PFSK-1 (cell line): ENCODE measurements around the gene HMOX2.

Experiments
- FOXP2 ChIP-seq: optimal IDR thresholded peaks from 2 replicates; pipeline ENCODE3; 2011; ENCODE audit warnings: borderline replicate concordance, control low read depth, inconsistent platforms; ENCODE audit not compliant: insufficient read depth; ENCODE audit errors: extremely low read length, extremely low read depth
- POLR2AphosphoS5 ChIP-seq: IDR thresholded peaks from 2 replicates; pipeline ENCODE4 v1.6.1; 2012; ENCODE audit warnings: low read depth, mild to moderate bottlenecking, control low read depth, low read length, moderate library complexity
- SIN3A ChIP-seq: IDR thresholded peaks from 2 replicates; pipeline ENCODE4 v1.6.1; 2012; ENCODE audit warnings: mild to moderate bottlenecking, low read length, moderate library complexity, borderline replicate concordance; ENCODE audit not compliant: insufficient read depth
- TAF1 ChIP-seq: IDR thresholded peaks from 2 replicates; pipeline ENCODE4 v1.6.1; 2012; ENCODE audit warnings: low read length, control low read depth, borderline replicate concordance; ENCODE audit not compliant: insufficient read depth
- TF ChIP-seq, protein P1 (sequence below), 2 experiments: IDR thresholded peaks; 2 replicates each; pipeline versions ENCODE4 v1.6.1 to v1.8.0; 2011 to 2012; ENCODE audit warnings: low read depth in 2 of 2, low read length in 2 of 2, control low read depth in 1 of 2, inconsistent platforms in 1 of 2, mild to moderate bottlenecking in 1 of 2, moderate library complexity in 1 of 2; ENCODE audit not compliant: insufficient read depth in 1 of 2

The HMOX2 gene

DNA sequence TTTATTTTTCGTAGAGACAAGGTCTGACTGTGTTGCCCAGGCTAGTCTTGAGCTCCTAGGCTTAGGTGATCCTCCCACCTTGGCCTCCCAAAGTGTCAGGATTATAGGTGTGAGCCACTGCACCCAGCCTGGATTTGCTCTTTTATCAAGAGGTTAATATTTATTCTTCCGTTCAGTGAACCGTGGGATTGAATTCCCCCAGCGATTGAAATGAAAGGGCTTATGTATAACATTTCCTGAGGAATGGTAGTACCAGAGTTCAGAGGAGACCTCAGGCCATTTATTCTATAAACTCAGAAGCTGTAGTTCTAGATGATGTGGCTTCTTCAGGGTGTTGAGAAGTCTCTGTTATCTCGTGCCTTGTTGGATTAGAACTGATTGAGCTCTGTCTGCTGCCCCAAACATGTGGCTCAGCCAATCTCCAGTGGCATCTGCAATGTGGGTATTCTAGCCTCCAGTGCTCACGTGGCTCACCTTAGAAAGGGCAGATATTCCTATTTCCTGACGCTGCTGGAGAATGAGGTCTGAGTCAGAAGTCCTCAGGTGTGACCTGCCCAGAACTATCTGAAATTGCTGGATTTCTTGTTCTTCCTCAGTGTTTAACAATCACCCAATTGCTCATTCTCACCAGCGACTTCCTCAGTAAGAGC lies 22.5 kb downstream of the HMOX2 start:
- no peak for TF ChIP-seq TAF1
- no peak for TF ChIP-seq FOXP2
- TF ChIP-seq POLR2AphosphoS5, result no peak
- TF ChIP-seq, protein P1, sequence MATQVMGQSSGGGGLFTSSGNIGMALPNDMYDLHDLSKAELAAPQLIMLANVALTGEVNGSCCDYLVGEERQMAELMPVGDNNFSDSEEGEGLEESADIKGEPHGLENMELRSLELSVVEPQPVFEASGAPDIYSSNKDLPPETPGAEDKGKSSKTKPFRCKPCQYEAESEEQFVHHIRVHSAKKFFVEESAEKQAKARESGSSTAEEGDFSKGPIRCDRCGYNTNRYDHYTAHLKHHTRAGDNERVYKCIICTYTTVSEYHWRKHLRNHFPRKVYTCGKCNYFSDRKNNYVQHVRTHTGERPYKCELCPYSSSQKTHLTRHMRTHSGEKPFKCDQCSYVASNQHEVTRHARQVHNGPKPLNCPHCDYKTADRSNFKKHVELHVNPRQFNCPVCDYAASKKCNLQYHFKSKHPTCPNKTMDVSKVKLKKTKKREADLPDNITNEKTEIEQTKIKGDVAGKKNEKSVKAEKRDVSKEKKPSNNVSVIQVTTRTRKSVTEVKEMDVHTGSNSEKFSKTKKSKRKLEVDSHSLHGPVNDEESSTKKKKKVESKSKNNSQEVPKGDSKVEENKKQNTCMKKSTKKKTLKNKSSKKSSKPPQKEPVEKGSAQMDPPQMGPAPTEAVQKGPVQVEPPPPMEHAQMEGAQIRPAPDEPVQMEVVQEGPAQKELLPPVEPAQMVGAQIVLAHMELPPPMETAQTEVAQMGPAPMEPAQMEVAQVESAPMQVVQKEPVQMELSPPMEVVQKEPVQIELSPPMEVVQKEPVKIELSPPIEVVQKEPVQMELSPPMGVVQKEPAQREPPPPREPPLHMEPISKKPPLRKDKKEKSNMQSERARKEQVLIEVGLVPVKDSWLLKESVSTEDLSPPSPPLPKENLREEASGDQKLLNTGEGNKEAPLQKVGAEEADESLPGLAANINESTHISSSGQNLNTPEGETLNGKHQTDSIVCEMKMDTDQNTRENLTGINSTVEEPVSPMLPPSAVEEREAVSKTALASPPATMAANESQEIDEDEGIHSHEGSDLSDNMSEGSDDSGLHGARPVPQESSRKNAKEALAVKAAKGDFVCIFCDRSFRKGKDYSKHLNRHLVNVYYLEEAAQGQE (IDR thresholded peaks at IDR 0.05; ENCODE audit: insufficient read depth in 1 of 2, low read depth in 2 of 2, low read length in 2 of 2), result no peak
- TF ChIP-seq SIN3A, result no peak

DNA sequence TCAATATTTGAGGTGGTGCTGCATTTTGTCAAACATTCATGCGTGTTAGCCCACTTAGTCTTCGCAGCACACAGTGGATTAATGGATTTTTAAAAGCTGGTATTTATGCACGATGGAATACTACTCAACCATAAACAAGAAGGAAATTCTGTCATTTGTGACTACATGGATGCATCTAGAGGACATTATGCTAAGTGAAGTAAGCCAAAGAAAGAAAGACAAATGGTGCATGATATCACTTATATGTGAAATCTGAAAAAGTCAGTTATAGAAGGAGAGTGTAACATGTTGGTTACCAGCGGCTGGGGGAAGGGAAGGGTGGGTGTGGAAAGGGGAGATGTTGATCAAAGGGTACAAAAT lies 23.0 kb downstream of the HMOX2 start:
- TF ChIP-seq TAF1, result no peak
- TF ChIP-seq FOXP2, result no peak
- no peak for TF ChIP-seq POLR2AphosphoS5
- TF ChIP-seq SIN3A, result no peak

DNA sequence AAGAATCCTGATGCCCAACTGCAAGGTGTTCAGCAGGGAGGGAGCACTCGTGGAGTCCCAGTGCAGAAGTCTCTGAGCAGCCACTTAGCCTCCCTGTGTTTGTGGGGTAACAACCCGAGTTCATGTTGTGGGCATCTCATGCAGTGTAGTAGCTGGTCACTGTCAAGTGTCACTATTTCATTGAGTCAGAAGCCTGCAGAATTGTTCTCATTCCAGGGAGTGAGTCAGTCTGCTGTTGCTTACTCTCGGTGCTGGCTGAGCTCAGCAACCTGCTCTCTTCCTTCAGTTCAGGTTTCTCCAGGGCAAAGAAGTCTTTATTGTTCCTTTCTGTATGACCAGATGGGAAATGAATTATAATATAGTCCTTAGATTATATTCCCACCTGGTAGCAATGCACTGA lies 24.1 kb downstream of the HMOX2 start:
- TF ChIP-seq SIN3A (no peak), POLR2AphosphoS5 (no peak), TAF1 (no peak), FOXP2 (no peak)
- TF ChIP-seq, protein P1 (IDR thresholded peaks at IDR 0.05; ENCODE audit: insufficient read depth in 1 of 2, low read depth in 2 of 2, low read length in 2 of 2), result no peak

DNA sequence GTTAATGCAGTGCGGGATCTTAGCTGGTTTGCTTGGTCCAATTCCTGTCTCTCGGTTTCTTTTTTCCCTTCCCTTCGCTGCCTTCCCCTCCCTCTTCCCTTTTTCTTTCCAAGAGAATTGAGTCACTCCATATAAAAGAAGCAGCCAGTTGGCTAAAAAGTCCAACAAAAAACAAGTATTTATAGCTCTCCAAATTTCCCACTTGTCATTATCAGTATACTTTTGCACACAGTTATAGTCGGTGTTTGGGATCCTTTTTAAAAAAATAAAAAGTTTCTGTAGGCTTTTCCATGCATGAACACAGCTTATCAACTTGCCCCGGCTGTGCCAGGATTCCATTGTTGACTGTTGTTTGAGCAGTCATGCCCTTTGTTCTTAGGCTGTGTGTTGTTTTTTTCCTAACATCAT lies 24.9 kb downstream of the HMOX2 start:
- TF ChIP-seq SIN3A (no peak), POLR2AphosphoS5 (no peak), FOXP2 (no peak), TAF1 (no peak)
- TF ChIP-seq, protein P1 (IDR thresholded peaks at IDR 0.05; ENCODE audit: insufficient read depth in 1 of 2, low read depth in 2 of 2, low read length in 2 of 2), result no peak

DNA sequence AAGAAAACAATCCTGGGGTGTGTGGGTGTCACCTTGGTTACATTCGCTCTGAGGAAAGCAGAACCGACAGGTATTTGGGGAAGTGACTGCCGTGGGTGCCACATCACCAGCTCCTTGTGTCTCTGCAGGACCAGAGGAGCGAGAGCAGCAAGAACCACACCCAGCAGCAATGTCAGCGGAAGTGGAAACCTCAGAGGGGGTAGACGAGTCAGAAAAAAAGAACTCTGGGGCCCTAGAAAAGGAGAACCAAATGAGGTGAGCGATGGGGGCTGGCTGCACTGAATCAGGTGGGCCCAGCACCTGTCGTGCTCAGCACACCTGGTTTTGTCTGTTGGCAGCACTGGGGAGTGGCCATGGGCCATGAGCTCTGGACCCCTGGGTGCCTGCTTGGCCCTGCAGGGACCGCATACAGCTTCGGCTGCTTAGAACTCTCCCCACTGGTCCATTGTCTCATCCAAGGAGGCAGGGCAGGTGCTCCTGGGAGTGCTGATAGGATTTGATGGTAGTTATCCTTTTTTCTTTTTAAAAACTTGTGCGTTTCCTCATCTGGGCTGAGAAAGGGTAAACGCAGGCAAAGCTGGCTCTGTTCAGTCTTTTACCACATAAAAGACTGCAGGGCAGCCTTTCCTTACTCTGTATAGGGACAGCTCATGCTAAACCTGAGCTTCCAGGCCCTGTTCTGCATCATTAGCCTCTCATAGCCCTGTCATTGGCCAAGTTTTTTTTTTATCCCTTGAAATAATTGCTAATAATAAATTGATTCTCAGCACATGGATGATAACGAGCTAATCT lies 29.4 kb downstream of the HMOX2 start:
- TF ChIP-seq SIN3A (no peak), POLR2AphosphoS5 (no peak), TAF1 (no peak), FOXP2 (no peak)
- TF ChIP-seq, protein P1 (IDR thresholded peaks at IDR 0.05; ENCODE audit: insufficient read depth in 1 of 2, low read depth in 2 of 2, low read length in 2 of 2), result no peak
